OCI-LY7 (cell line): Measurements from ENCODE around the gene THAP7.

ENCODE experiments used
- EZH2phosphoT487 ChIP-seq: fragments of 200-600 bp; sonication (generic); IDR thresholded peaks from 2 replicates; pipeline ENCODE4 v1.6.1; 2018; ENCODE audit warnings: low read depth, borderline replicate concordance, mild to moderate bottlenecking, mixed run types, antibody characterized with exemption, low read length, moderate library complexity, mixed read lengths
- TF ChIP-seq, protein P1 (sequence below): fragments of 200-600 bp; sonication (generic); conservative IDR thresholded peaks from 2 replicates; pipeline ENCODE4 v1.5.1; 2014; ENCODE audit warnings: mild to moderate bottlenecking, antibody characterized with exemption, low read length, moderate library complexity, mixed read lengths

DNA sequence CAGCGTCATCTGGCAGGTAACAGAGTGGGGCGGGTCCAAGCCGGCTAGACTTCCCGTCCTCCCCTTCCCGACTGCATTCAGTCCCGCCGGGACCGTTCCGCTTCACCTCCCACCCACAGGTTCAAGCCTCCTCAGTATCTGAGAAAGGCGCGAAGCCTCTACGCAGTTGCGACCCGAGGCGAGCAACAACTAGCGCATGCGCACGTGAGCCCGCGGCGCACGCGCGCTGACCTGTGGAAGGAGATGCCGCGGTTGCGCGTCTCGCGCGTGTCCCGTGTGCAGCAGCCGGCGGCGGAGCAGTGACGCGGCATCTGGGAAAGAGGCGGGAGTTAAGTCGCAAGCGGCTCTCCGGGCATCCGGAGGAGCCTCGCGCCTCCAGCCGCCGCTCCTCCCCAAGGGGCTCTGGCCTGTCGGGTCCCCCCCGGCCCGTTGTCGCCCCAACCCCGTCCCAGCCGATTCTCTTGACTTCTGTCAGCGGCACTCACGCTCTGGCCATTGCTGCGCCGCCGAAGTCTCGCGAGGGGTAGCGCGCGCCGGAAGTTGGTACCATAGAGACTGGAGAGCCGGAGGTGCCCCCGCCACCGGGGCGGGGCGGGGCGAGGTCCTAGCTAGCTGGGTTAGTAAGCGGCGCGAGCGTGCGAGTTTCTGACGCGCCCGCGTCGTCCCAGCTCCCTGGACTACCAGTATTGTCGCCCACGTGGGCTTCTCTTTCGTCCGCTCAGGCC is at the start of gene THAP7:
- TF ChIP-seq, protein P1, sequence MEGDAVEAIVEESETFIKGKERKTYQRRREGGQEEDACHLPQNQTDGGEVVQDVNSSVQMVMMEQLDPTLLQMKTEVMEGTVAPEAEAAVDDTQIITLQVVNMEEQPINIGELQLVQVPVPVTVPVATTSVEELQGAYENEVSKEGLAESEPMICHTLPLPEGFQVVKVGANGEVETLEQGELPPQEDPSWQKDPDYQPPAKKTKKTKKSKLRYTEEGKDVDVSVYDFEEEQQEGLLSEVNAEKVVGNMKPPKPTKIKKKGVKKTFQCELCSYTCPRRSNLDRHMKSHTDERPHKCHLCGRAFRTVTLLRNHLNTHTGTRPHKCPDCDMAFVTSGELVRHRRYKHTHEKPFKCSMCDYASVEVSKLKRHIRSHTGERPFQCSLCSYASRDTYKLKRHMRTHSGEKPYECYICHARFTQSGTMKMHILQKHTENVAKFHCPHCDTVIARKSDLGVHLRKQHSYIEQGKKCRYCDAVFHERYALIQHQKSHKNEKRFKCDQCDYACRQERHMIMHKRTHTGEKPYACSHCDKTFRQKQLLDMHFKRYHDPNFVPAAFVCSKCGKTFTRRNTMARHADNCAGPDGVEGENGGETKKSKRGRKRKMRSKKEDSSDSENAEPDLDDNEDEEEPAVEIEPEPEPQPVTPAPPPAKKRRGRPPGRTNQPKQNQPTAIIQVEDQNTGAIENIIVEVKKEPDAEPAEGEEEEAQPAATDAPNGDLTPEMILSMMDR, result no peak
- TF ChIP-seq EZH2phosphoT487, result no peak
